ENCODE results near the gene CYTH1.

DNA sequence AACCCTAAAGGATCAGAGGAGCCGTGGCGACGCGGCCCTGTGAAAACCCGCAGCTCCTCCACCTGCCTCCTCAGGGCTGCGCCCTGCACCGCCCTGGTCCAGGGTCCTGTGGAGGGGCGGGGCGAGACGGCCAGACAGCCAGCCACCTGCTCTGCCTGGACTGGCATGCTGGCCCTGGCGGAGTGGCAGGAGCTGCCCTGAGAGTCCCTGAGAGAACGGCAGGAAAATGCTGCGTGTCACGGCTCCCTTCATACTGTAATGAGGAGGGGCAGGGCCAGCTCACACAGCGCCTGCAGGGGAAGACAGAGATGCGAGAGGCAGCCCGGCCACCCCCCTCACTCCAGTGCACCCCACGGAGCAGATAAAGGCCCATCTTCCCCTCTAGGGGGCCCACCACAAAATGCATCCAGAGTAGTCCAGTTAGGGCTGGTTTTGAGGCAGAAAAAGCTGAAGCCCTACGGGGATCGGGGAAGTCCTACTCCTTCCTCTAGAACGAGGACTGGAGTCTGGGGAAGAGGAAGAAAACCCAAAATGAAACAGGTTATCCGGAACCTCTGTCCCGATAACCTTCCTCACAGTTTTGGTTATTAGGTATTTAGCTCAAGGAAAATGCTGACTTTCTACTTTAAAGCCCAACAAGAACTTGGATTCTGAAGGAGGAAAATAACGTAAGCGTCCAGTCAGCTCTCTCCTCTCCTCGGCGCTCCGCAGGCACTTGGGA, 107.3 kb downstream of the CYTH1 start:
- TF ChIP-seq GATA2 (IDR thresholded peaks at IDR 0.05; ENCODE audit: low read depth, low read length), result no peak
- TF ChIP-seq GATA3 (IDR thresholded peaks at IDR 0.05; ENCODE audit: low read depth, low read length), result no peak

Measured in SH-SY5Y (cell line).